ENCODE results near the gene C14orf119.

C14orf119 gene

DNA sequence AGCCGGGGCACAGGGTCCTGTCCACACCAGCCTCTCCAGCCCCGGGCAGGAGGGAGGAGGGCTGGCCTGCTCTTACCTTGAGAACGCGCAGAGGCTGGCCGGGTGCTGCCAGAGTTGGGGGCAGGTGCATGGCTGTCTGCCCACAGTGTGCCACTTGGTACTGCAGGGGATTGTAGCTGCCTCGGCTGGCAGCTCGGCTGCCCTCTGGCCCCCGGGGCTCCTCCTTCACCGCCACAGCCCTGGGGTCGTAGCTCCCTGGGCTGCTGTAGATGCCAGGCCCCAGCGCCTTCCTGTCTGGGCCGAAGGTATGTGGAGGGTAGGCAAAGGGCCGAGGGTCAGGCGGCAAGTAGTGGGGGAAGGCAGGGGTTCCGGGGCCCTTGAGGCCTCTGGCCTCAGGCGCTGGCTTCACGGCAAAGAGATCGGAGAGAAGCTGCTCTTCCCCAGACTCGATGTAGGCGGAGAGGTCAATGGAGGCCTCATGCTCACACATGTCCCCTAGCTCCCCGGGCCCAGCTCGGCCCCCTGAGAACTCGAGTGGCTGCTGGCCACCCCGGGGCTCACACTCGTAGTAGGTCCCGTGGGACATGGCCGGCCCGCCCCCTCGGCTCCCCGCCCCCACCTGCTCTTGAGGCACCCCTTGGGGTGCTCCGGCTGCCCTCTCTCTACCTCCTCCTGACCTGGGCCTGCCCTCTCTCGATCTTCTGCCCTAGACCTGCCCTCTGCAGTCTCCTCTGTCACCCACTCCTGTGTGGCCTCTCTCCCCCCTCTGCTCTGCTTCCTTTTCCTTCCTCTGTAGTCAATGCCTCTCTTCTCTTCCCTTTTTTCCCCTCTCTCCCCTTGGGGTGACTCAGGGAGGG, 23.4 kb downstream of the C14orf119 start, which contains the start of gene CEBPE:
TSS of gene CEBPE (minus strand) at position 750 of the 857 bp plus-strand sequence. CDS start at position 586, 164 bp downstream.
- Histone ChIP-seq H3K4me3 (ENCODE audit: low read depth, low read length) (no peak within 1 kb of the TSS), H3K9ac (ENCODE audit: low read depth, low read length) (no peak within 1 kb of the TSS), H3K4me1 (ENCODE audit: control insufficient read depth, insufficient read depth, low read length) (peaks cover 29% of the 10 kb centered on the region), H3K36me3 (ENCODE audit: control insufficient read depth, insufficient read depth, low read length) (no peaks in the 10 kb centered on the region), H3K9me3 (ENCODE audit: control insufficient read depth, insufficient read depth, low read length) (no peaks in the 10 kb centered on the region), H3K27me3 (ENCODE audit: control insufficient read depth, insufficient read depth, low read length) (peaks cover 4% of the 10 kb centered on the region)

DNA sequence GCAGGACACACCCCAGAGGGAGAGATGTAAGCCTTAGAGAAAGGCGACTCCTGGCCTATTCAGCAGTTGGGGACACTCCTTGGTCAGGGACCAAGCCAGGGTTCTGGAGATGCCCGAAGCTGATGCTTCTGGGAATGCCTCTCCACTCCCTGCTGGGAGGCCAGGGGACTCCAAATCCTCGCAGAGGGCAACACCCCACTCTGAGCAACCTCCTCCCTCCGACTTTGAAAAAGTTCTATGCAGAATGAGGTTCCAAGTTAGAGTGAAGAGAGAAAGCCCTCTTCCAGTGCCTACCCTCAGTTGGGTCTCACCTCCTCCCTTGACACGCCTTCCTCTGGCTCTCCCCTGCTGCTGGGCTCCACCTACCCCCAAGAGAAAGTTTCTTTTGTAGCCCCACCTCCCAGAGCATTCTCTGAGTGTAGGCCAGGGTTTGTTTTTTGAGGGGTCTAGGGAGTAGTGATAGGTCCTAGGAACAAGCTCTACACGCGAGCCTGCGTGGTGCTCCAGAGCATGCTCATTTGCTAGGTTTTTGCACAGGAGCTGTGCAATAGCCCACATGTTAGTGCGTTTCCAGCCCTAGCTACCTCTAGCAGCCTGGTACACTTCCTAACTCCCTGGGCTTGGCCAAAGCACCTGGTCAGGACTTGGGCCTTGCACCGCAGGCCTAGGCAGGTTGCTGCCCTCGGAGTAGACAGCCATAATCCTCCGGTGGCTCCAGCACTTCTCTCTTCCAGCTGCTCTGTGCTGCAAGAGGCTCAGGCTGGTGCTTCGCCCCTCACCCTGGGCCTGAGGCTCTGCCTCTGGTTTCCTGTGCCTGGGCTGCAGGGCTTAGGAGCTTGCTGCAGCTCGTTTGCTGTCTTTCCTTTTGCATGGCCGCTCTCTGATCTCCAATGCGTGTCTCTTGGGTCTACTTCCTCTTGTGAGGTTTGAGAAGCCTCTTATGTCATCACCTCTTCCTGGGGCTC, 24.3 kb downstream of the C14orf119 start:
- no peaks in the 10 kb centered on the region for H3K9me3 ChIP-seq (ENCODE audit: control insufficient read depth, insufficient read depth, low read length)
- no peak overlapping the region for H3K9ac ChIP-seq (ENCODE audit: low read depth, low read length)
- peaks cover 20% of the 10 kb centered on the region for H3K4me1 ChIP-seq (ENCODE audit: control insufficient read depth, insufficient read depth, low read length)
- no peaks in the 10 kb centered on the region for H3K36me3 ChIP-seq (ENCODE audit: control insufficient read depth, insufficient read depth, low read length)
- H3K4me3 ChIP-seq (ENCODE audit: low read depth, low read length), result no peak overlapping the region
- peaks cover 4% of the 10 kb centered on the region for H3K27me3 ChIP-seq (ENCODE audit: control insufficient read depth, insufficient read depth, low read length)

GRCh38 chr14:23120541-23121251, 25.4 kb downstream of the C14orf119 start:
- Histone ChIP-seq H3K4me3 (ENCODE audit: low read depth, low read length) (no peak overlapping the region), H3K9ac (ENCODE audit: low read depth, low read length) (no peak overlapping the region), H3K4me1 (ENCODE audit: control insufficient read depth, insufficient read depth, low read length) (peaks cover 17% of the 10 kb centered on the region), H3K36me3 (ENCODE audit: control insufficient read depth, insufficient read depth, low read length) (no peaks in the 10 kb centered on the region), H3K9me3 (ENCODE audit: control insufficient read depth, insufficient read depth, low read length) (no peaks in the 10 kb centered on the region), H3K27me3 (ENCODE audit: control insufficient read depth, insufficient read depth, low read length) (no peaks in the 10 kb centered on the region)

GRCh38 chr14:23121361-23121771, 26.1 kb downstream of the C14orf119 start:
- no peaks in the 10 kb centered on the region for H3K9me3 ChIP-seq (ENCODE audit: control insufficient read depth, insufficient read depth, low read length)
- no peak overlapping the region for H3K4me3 ChIP-seq (ENCODE audit: low read depth, low read length)
- no peak overlapping the region for H3K9ac ChIP-seq (ENCODE audit: low read depth, low read length)
- peaks cover 19% of the 10 kb centered on the region for H3K4me1 ChIP-seq (ENCODE audit: control insufficient read depth, insufficient read depth, low read length)
- H3K36me3 ChIP-seq (ENCODE audit: control insufficient read depth, insufficient read depth, low read length), result no peaks in the 10 kb centered on the region
- H3K27me3 ChIP-seq (ENCODE audit: control insufficient read depth, insufficient read depth, low read length), result no peaks in the 10 kb centered on the region

DNA sequence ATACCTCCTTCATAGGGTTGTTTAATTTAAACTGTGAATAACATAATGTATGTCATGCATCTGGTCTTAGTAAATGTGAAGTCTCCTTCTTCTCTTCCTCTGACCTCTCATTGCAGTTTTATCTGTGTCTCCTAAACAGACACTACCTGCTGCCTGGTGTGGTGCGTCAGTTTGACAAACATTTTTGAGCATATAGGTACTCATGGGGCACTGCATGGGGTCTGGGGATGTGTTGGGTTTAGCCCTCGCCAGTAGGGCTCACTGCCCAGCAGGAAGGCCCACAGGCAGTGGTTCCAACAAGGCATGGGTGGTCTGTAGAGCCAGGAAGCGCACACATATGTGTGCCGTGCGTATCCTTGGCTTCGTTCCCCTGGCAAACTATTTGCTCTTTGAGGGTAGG, 26.8 kb downstream of the C14orf119 start:
- peaks cover 19% of the 10 kb centered on the region for H3K4me1 ChIP-seq (ENCODE audit: control insufficient read depth, insufficient read depth, low read length)
- no peak overlapping the region for H3K9ac ChIP-seq (ENCODE audit: low read depth, low read length)
- no peak overlapping the region for H3K4me3 ChIP-seq (ENCODE audit: low read depth, low read length)
- no peaks in the 10 kb centered on the region for H3K27me3 ChIP-seq (ENCODE audit: control insufficient read depth, insufficient read depth, low read length)
- peaks cover 3% of the 10 kb centered on the region for H3K36me3 ChIP-seq (ENCODE audit: control insufficient read depth, insufficient read depth, low read length)
- H3K9me3 ChIP-seq (ENCODE audit: control insufficient read depth, insufficient read depth, low read length), result no peaks in the 10 kb centered on the region

DNA sequence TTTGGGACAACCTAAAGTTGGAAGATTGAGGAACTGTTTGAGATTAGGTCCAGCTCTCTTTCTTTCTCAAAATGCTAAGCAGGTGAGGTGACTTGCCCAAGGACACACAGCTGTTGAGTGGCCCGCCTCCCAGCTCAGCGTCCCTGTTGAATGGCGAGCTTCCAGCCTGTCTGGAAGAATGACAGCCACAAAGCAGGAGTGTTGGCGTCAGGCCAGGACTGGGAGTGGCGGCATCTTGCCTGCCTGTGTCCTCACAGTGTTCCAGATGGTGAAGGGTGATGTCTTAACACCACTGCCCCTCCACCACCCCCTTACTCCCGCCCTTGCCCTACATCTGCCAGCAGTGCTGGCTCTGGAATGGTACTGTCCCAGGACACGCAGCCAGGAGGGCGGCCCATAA, 28.1 kb downstream of the C14orf119 start:
- Histone ChIP-seq H3K4me3 (ENCODE audit: low read depth, low read length) (no peak overlapping the region), H3K4me1 (ENCODE audit: control insufficient read depth, insufficient read depth, low read length) (peaks cover 19% of the 10 kb centered on the region), H3K9me3 (ENCODE audit: control insufficient read depth, insufficient read depth, low read length) (no peaks in the 10 kb centered on the region), H3K36me3 (ENCODE audit: control insufficient read depth, insufficient read depth, low read length) (peaks cover 12% of the 10 kb centered on the region), H3K9ac (ENCODE audit: low read depth, low read length) (no peak overlapping the region), H3K27me3 (ENCODE audit: control insufficient read depth, insufficient read depth, low read length) (no peaks in the 10 kb centered on the region)

DNA sequence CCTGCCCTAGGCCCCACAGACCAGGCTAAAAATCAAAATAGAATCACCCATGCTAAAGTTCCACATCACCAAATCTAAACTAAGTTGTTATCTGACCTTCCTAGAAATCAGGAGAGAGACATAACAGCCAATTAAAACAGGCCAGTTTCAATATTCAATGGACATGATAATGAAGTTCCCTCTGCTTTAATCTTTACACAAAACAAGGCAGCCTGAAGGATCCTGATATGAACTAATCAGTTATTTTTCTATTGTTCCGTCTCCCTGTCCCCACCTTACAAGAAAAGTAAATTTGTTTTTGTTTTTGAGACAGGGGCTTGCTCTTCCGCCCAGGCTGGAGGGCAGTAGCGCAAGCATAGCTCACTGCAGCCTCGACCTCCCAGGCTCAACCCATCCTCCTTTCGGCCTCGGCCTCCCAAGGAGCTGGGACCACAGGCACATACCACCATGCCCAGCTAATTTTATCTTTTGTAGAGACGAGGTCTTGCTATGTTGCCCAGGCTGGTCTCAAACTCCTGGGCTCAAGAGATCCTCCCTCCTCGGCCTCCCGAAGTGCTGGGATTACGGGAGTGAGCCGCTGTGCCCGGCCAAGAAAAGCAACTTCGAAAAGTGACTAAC, 29.1 kb downstream of the C14orf119 start:
- Histone ChIP-seq H3K4me1 (ENCODE audit: control insufficient read depth, insufficient read depth, low read length) (peaks cover 19% of the 10 kb centered on the region), H3K9ac (ENCODE audit: low read depth, low read length) (no peak overlapping the region), H3K36me3 (ENCODE audit: control insufficient read depth, insufficient read depth, low read length) (peaks cover 15% of the 10 kb centered on the region), H3K9me3 (ENCODE audit: control insufficient read depth, insufficient read depth, low read length) (no peaks in the 10 kb centered on the region), H3K27me3 (ENCODE audit: control insufficient read depth, insufficient read depth, low read length) (no peaks in the 10 kb centered on the region), H3K4me3 (ENCODE audit: low read depth, low read length) (no peak overlapping the region)

- no peaks in the 10 kb centered on the region for H3K9me3 ChIP-seq (ENCODE audit: control insufficient read depth, insufficient read depth, low read length)
- no peaks in the 10 kb centered on the region for H3K27me3 ChIP-seq (ENCODE audit: control insufficient read depth, insufficient read depth, low read length)
- H3K4me1 ChIP-seq (ENCODE audit: control insufficient read depth, insufficient read depth, low read length), result peaks cover 16% of the 10 kb centered on the region
- H3K4me3 ChIP-seq (ENCODE audit: low read depth, low read length), result no peak overlapping the region
- H3K36me3 ChIP-seq (ENCODE audit: control insufficient read depth, insufficient read depth, low read length), result peaks cover 18% of the 10 kb centered on the region
- no peak overlapping the region for H3K9ac ChIP-seq (ENCODE audit: low read depth, low read length)
These were observed 29.7 kb downstream of the C14orf119 start for GRCh38 chr14:23125011-23125410.

- H3K36me3 ChIP-seq (ENCODE audit: control insufficient read depth, insufficient read depth, low read length), result peaks cover 18% of the 10 kb centered on the region
- no peaks in the 10 kb centered on the region for H3K27me3 ChIP-seq (ENCODE audit: control insufficient read depth, insufficient read depth, low read length)
- H3K9me3 ChIP-seq (ENCODE audit: control insufficient read depth, insufficient read depth, low read length), result no peaks in the 10 kb centered on the region
- H3K9ac ChIP-seq (ENCODE audit: low read depth, low read length), result peak overlapping the region; percentile 5
- H3K4me3 ChIP-seq (ENCODE audit: low read depth, low read length), result no peak overlapping the region
- H3K4me1 ChIP-seq (ENCODE audit: control insufficient read depth, insufficient read depth, low read length), result peaks cover 10% of the 10 kb centered on the region
These were observed 30.7 kb downstream of the C14orf119 start for GRCh38 chr14:23125933-23126524.

DNA sequence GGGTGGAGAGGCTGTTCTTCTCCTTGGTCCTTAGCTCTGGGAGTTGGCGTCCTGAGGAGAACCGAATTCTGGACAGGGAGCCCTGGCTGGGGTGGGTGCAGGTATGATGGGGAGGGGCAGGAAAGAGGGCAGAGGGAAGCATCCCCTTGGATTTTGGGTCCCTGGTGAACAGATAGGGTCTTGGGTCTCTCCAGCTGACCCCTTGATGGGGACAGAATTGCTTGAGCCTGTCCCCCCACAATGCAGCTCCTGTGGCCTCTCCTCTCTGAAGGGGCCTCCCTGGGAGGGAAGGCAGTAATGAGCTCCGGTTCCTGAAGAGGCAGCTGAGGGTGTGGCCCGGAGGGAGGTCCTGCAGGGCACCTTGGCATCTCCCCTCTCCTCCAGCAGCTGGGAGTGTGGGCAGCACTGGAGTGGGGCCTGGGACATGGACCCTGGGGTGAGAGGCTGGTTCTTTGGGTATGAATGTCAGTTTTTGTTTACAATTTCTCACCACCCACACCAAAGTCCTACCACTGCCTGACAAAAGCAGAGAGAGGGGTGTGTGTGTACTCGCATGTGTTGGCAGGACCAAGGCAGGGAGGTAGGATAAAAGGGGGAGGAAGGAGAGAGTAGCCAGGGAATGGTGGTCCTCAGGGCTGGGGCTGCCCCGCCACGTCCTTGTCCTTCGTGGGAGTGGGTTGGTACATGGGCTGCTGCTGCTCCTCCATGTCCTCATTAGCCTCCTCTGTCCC, 31.4 kb downstream of the C14orf119 start:
- no peaks in the 10 kb centered on the region for H3K27me3 ChIP-seq (ENCODE audit: control insufficient read depth, insufficient read depth, low read length)
- H3K36me3 ChIP-seq (ENCODE audit: control insufficient read depth, insufficient read depth, low read length), result peaks cover 25% of the 10 kb centered on the region
- H3K4me3 ChIP-seq (ENCODE audit: low read depth, low read length), result no peak overlapping the region
- peaks cover 5% of the 10 kb centered on the region for H3K4me1 ChIP-seq (ENCODE audit: control insufficient read depth, insufficient read depth, low read length)
- H3K9ac ChIP-seq (ENCODE audit: low read depth, low read length), result no peak overlapping the region
- H3K9me3 ChIP-seq (ENCODE audit: control insufficient read depth, insufficient read depth, low read length), result no peaks in the 10 kb centered on the region
